ENCODE measurements around the gene ATP2A3.

DNA sequence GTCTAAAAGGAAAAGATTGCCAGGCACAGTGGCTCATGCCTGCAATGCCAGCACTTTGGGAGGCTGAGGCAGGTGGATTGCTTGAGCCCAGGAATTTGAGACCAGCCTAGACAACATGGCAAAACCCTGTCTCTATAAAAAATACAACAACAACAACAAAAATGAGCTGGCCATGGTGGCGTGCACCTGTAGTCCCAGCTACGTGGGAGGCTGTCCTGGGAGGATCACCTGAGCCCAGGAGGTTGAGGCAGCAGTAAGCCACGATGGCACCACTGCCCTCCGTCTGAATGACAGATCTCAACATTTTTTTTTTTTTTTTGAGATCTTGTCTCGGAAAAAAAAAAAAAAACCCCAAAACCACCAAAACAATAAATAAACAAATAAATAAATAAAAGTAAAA lies 28.1 kb upstream of the ATP2A3 start:
- TF ChIP-seq, protein P1, sequence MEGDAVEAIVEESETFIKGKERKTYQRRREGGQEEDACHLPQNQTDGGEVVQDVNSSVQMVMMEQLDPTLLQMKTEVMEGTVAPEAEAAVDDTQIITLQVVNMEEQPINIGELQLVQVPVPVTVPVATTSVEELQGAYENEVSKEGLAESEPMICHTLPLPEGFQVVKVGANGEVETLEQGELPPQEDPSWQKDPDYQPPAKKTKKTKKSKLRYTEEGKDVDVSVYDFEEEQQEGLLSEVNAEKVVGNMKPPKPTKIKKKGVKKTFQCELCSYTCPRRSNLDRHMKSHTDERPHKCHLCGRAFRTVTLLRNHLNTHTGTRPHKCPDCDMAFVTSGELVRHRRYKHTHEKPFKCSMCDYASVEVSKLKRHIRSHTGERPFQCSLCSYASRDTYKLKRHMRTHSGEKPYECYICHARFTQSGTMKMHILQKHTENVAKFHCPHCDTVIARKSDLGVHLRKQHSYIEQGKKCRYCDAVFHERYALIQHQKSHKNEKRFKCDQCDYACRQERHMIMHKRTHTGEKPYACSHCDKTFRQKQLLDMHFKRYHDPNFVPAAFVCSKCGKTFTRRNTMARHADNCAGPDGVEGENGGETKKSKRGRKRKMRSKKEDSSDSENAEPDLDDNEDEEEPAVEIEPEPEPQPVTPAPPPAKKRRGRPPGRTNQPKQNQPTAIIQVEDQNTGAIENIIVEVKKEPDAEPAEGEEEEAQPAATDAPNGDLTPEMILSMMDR (IDR thresholded peaks at IDR 0.05), result no peak
- TF ChIP-seq POLR2AphosphoS5 (IDR thresholded peaks at IDR 0.05), result no peak

Measured in breast epithelium (tissue), 3 donors.